Pancreas (tissue), 10 donors: ENCODE results near the gene IPO13. TPM values are rescaled to one million over a fixed set of nuclear protein-coding genes. Genes with fewer than 3 reads are reported as not detected.

Source experiments
- ATAC-seq, 4 donors: fragments of 200-7000 bp; cut with Tn5 transposase; one replicate each; pipeline versions ENCODE4 v1.8.0 to v1.9.1; 2020; ENCODE audit warnings: mild to moderate bottlenecking in 4 of 4, moderate library complexity in 4 of 4
- DNase-seq, 6 donors: peaks; one replicate each; pipeline ENCODE4 v3.0.0-alpha.2; 2020
- FAIRE-seq: peaks from 2 replicates; lab custom pipeline; 2012; peaks lifted over from hg19 to GRCh38; lab: Jason Lieb, UNC
- H3K27ac ChIP-seq, 4 donors: fragments of 200-600 bp; sonication (generic); 1 replicate in 3 of 4; 2 replicates in 1 of 4; pipeline versions ENCODE4 v1.5.0 to v1.8.0; 2020
- H3K27me3 ChIP-seq, 4 donors: fragments of 200-600 bp; one replicate each; pipeline ENCODE4 v1.8.0; 2021
- H3K36me3 ChIP-seq, 3 donors: fragments of 200-600 bp; sonication (generic) in 1 of 3; one replicate each; pipeline versions ENCODE4 v1.5.0 to v1.8.0; 2020 to 2021
- H3K4me1 ChIP-seq, 3 donors: fragments of 200-600 bp; one replicate each; pipeline ENCODE4 v1.8.0; 2021
- H3K4me3 ChIP-seq, 4 donors: fragments of 200-600 bp; sonication (generic) in 2 of 4; one replicate each; pipeline versions ENCODE4 v1.5.0 to v1.8.0; 2020 to 2021
- H3K9me3 ChIP-seq, 4 donors: fragments of 200-600 bp; one replicate each; pipeline ENCODE4 v1.8.0; 2021
- CTCF ChIP-seq, 4 donors: fragments of 200-600 bp; sonication (generic) in 3 of 4; IDR thresholded peaks; one replicate each; pipeline versions ENCODE4 v1.5.0 to v1.8.0; 2021; ENCODE audit warnings: antibody characterized with exemption in 4 of 4
- WGBS, 2 donors: extraction: QIAGEN DNeasy Blood & Tissue Kit; methylation state at CpG; one replicate each; pipeline ENCODE4 v1.1.7; 2013; 5-methylcytosine and 5-hydroxymethylcytosine counted together
- intact Hi-C, 3 donors: fragments of 100-400 bp; cut with DNase I; formaldehyde crosslinking; loops; one replicate each; pipeline versions ENCODE4 v1.11.1 to v1.14.2; 2022
- polyA plus RNA-seq, 2 donors: library from polyadenylated mRNA; stranded (reverse); fragments of 200-250 nt; gene quantifications; one replicate each; pipeline ENCODE4 v1.2.3, GENCODE V29; 2013
- total RNA-seq, 6 donors: library from RNA; stranded (reverse); fragmentation: NEBNext Ultra II Directional in 4 of 6; extraction: Animal tissue kit (Norgen Biotek cat#: 25700) in 4 of 6; gene quantifications; one replicate each; pipeline versions ENCODE4 v1.2.1 to v1.2.4, GENCODE V29; 2021 to 2023
- donor health status: healthy with polysubstance abuse.
- donor health status: DM: no; HTN: no; CAD: no; lungs with moderate emphysema.
- donor health status: DM: no; HTN: no; CAD: no.
- donor health status: control.
- donor health status: control.
- donor health status: Bipolar disorder and iron deficiency.
- donor health status: DM: yes; HTN: yes; CAD: no.
- donor health status: DM: no; HTN: no; CAD: no.
- donor health status: DM: no; HTN: no; CAD: no.
- donor health status: DM: yes; HTN: yes; CAD: no.

The IPO13 gene
- total and polyA plus RNA-seq, 8 donors, result 6.7 to 24.3 (median 10.6) TPM

GRCh38 chr1:43986712-43987111, 40.0 kb downstream of the IPO13 start:
- FAIRE-seq, result no peak
- Histone ChIP-seq H3K27ac (no peak overlapping the region), H3K9me3 (no peaks in the 10 kb centered on the region), H3K4me1 (peaks cover 0 to 6% (median 5%) of the 10 kb centered on the region in 3 donors), H3K27me3 (no peaks in the 10 kb centered on the region), H3K36me3 (no peaks in the 10 kb centered on the region), H3K4me3 (no peak overlapping the region)
- no peak for ATAC-seq
- DNase-seq, result no peak
- no peak for TF ChIP-seq CTCF (IDR thresholded peaks at IDR 0.05)
- 78 to 79% methylated on average over 6 of the region's 6 CpGs for WGBS, 2 donors
- intact Hi-C loops, result no loop called here

GRCh38 chr1:43987159-43987902, 40.6 kb downstream of the IPO13 start:
- Histone ChIP-seq H3K4me1 (peaks cover 0 to 9% (median 5%) of the 10 kb centered on the region in 3 donors), H3K4me3 (no peak overlapping the region), H3K36me3 (no peaks in the 10 kb centered on the region), H3K9me3 (no peaks in the 10 kb centered on the region), H3K27ac (no peak overlapping the region), H3K27me3 (no peaks in the 10 kb centered on the region)
- DNase-seq (no peak), FAIRE-seq (no peak), ATAC-seq (no peak)
- no peak for TF ChIP-seq CTCF (IDR thresholded peaks at IDR 0.05)
- 73% methylated on average over 6 of the region's 6 CpGs for WGBS, 2 donors
- intact Hi-C loops, result no loop called here

GRCh38 chr1:43990271-43991199, 43.8 kb downstream of the IPO13 start:
- Histone ChIP-seq H3K9me3 (no peaks in the 10 kb centered on the region), H3K4me3 (peak overlapping the region in 3 of 4 donors; percentile 57 to 87 (median 63)), H3K27me3 (no peaks in the 10 kb centered on the region), H3K4me1 (peaks cover 0 to 12% (median 5%) of the 10 kb centered on the region in 3 donors), H3K27ac (peak overlapping the region; percentile 73 to 89 (median 84)), H3K36me3 (no peaks in the 10 kb centered on the region)
- intact Hi-C loops, result no loop called here
- ATAC-seq (peak in 1 of 4 donors; percentile 1), DNase-seq (peak in 2 of 6 donors; percentile 53 to 74), FAIRE-seq (no peak)
- WGBS, 2 donors, result 61 to 65% methylated on average over 19 of the region's 19 CpGs
- TF ChIP-seq CTCF (IDR thresholded peaks at IDR 0.05), result no peak

- no peak for FAIRE-seq
- Histone ChIP-seq H3K4me3 (peak overlapping the region; percentile 57 to 87 (median 64)), H3K4me1 (peaks cover 0 to 12% (median 5%) of the 10 kb centered on the region in 3 donors), H3K36me3 (no peaks in the 10 kb centered on the region), H3K27ac (peak overlapping the region; percentile 73 to 89 (median 84)), H3K9me3 (no peaks in the 10 kb centered on the region), H3K27me3 (no peaks in the 10 kb centered on the region)
- intact Hi-C loops, result no loop called here
- DNase-seq, result no peak
- 0 to 1% methylated on average over 10 of the region's 10 CpGs for WGBS, 2 donors
- ATAC-seq, result peak in 1 of 4 donors; percentile 34
- no peak for TF ChIP-seq CTCF (IDR thresholded peaks at IDR 0.05)
Measured at GRCh38 chr1:43991200-43991475, 44.4 kb downstream of the IPO13 start.
